Central memory CD8-positive, alpha-beta T cell (primary cell): ENCODE measurements around the gene LDLRAD4.
"Not testable (repeated sequence)": the region's sequence is repeated elsewhere in the genome, so short reads cannot be mapped to it uniquely, and the experiment has no call there.

ENCODE experiments used
- ATAC-seq: fragments of 150-1000 bp; cut with Tn5 transposase; replicated peaks from 2 replicates; pipeline ENCODE4 v1.10.0; 2022; ENCODE audit warnings: mild to moderate bottlenecking, moderate FRiP score, moderate number of reproducible peaks; ENCODE audit not compliant: poor library complexity, severe bottlenecking; ENCODE audit errors: extremely low read depth
- DNase-seq, 2 donors: peaks; one replicate each; pipeline ENCODE4 v3.0.0; 2021; ENCODE audit warnings: low spot score in 2 of 2
- H3K27ac Mint-ChIP-seq: one replicate; pipeline ENCODE4 v1.8.0; 2022; ENCODE audit warnings: low read depth, mild to moderate bottlenecking, moderate library complexity, mixed read lengths
- H3K27me3 Mint-ChIP-seq: one replicate; pipeline ENCODE4 v1.8.0; 2022; ENCODE audit warnings: mixed read lengths
- H3K36me3 Mint-ChIP-seq: one replicate; pipeline ENCODE4 v1.8.0; 2022; ENCODE audit warnings: mild to moderate bottlenecking, moderate library complexity, mixed read lengths; ENCODE audit not compliant: insufficient read depth
- H3K4me1 Mint-ChIP-seq: one replicate; pipeline ENCODE4 v1.8.0; 2022; ENCODE audit warnings: mixed read lengths
- H3K4me3 Mint-ChIP-seq: one replicate; pipeline ENCODE4 v1.8.0; 2022; ENCODE audit warnings: mild to moderate bottlenecking, moderate library complexity, mixed read lengths
- H3K9me3 Mint-ChIP-seq: one replicate; pipeline ENCODE4 v1.8.0; 2022; ENCODE audit warnings: mixed read lengths

Gene LDLRAD4

DNA sequence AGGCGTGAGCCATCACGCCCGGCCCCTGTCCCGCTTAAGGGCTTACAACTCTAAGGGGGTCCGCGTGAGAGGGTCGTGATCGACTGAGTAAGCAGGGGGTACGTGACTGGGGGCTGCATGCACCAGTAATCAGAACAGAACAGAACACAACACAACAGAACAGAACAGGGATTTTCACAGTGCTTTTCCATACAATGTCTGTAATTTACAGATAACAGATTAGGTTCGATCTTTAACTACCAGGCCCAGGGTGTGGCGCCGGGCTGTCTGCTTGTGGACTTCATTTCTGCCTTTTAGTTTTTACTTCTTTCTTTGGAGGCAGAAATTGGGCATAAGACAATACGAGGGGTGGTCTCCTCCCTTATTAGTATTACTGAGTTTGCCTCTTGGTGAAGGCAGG is 458.8 kb downstream of the LDLRAD4 start:
- not testable (repeated sequence) for H3K4me3 Mint-ChIP-seq, H3K27ac Mint-ChIP-seq, ATAC-seq, H3K36me3 Mint-ChIP-seq, DNase-seq, H3K9me3 Mint-ChIP-seq, H3K27me3 Mint-ChIP-seq
- H3K4me1 Mint-ChIP-seq, result peaks cover 10% of the 10 kb centered on the region

- no peak for DNase-seq
- Mint-ChIP-seq H3K4me1 (peaks cover 16% of the 10 kb centered on the region), H3K27me3 (no peaks in the 10 kb centered on the region)
These were observed 462.1 kb downstream of the LDLRAD4 start for GRCh38 chr18:13680612-13681011.

GRCh38 chr18:13681701-13682100 is 463.1 kb downstream of the LDLRAD4 start:
- Mint-ChIP-seq H3K27ac (no peak overlapping the region), H3K4me1 (peaks cover 20% of the 10 kb centered on the region), H3K27me3 (no peaks in the 10 kb centered on the region), H3K9me3 (no peaks in the 10 kb centered on the region), H3K36me3 (peaks cover 6% of the 10 kb centered on the region), H3K4me3 (no peak overlapping the region)
- ATAC-seq (no peak), DNase-seq (no peak)

More at GRCh38 chr18:13680612-13681011, 462.1 kb downstream of the LDLRAD4 start:
- H3K36me3 Mint-ChIP-seq, result peaks cover 6% of the 10 kb centered on the region
- H3K4me3 Mint-ChIP-seq, result no peak overlapping the region
- no peaks in the 10 kb centered on the region for H3K9me3 Mint-ChIP-seq
- no peak overlapping the region for H3K27ac Mint-ChIP-seq
- ATAC-seq, result no peak

DNA sequence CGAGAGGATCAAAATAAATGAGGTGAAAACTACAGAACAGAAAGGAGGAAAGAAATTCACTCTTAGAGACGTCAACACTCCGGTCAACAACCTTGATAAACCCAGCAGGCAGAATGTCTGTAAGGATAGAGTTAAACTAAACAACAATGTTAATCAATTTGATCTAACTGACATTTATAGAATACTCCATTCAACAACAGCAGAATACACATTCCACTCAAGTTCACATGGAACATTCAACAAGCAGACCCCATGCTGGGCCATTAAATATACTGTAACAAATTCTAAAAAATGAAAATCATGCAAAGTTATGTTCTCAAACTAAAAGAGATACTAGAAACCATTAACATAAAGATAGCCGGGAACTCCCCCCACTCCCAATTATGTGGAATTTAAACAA is 466.0 kb downstream of the LDLRAD4 start:
- Mint-ChIP-seq H3K36me3 (peaks cover 7% of the 10 kb centered on the region), H3K9me3 (no peaks in the 10 kb centered on the region), H3K27me3 (no peaks in the 10 kb centered on the region), H3K4me1 (peaks cover 38% of the 10 kb centered on the region), H3K27ac (no peak overlapping the region), H3K4me3 (no peak overlapping the region)
- no peak for ATAC-seq
- DNase-seq, result no peak

- no peak for ATAC-seq
- no peak for DNase-seq
- H3K9me3 Mint-ChIP-seq, result peaks cover 6% of the 10 kb centered on the region
- H3K27me3 Mint-ChIP-seq, result no peaks in the 10 kb centered on the region
- H3K27ac Mint-ChIP-seq, result no peak overlapping the region
- H3K36me3 Mint-ChIP-seq, result peaks cover 7% of the 10 kb centered on the region
- H3K4me3 Mint-ChIP-seq, result no peak overlapping the region
- peaks cover 70% of the 10 kb centered on the region for H3K4me1 Mint-ChIP-seq
These were observed 469.9 kb downstream of the LDLRAD4 start for GRCh38 chr18:13688191-13689136.

DNA sequence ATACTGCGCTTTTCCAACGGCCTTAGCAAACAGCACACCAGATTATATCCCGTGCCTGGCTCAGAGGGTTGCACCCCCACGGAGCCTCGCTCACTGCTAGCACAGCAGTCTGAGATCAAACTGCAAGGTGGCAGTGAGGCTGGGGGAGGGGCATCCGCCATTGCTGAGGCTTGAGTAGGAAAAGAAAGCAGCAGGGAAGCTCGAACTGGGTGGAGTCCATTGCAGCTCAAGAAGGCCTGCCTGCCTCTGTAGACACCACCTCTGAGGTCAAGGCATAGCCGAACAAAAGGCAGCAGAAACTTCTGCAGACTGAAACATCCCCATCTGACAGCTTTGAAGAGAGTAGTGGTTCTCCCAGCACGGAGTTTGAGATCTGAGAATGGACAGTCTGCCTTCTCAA is 471.5 kb downstream of the LDLRAD4 start:
- DNase-seq, H3K4me3 Mint-ChIP-seq: not testable (repeated sequence)
- H3K4me1 Mint-ChIP-seq, result peaks cover 77% of the 10 kb centered on the region

GRCh38 chr18:13695337-13695736 is 476.8 kb downstream of the LDLRAD4 start:
- not testable (repeated sequence) for ATAC-seq, H3K36me3 Mint-ChIP-seq, H3K9me3 Mint-ChIP-seq, DNase-seq, H3K27ac Mint-ChIP-seq, H3K4me3 Mint-ChIP-seq, H3K27me3 Mint-ChIP-seq
- peaks cover 56% of the 10 kb centered on the region for H3K4me1 Mint-ChIP-seq

More for the DNA sequence above, 471.5 kb downstream of the LDLRAD4 start:
- ATAC-seq, H3K27me3 Mint-ChIP-seq, H3K9me3 Mint-ChIP-seq, H3K36me3 Mint-ChIP-seq, H3K27ac Mint-ChIP-seq: not testable (repeated sequence)

- no peak for ATAC-seq
- no peak for DNase-seq
- peaks cover 6% of the 10 kb centered on the region for H3K9me3 Mint-ChIP-seq
- no peak overlapping the region for H3K4me3 Mint-ChIP-seq
- no peaks in the 10 kb centered on the region for H3K36me3 Mint-ChIP-seq
- no peaks in the 10 kb centered on the region for H3K27me3 Mint-ChIP-seq
- no peak overlapping the region for H3K27ac Mint-ChIP-seq
- H3K4me1 Mint-ChIP-seq, result peaks cover 42% of the 10 kb centered on the region
These were observed 478.4 kb downstream of the LDLRAD4 start for GRCh38 chr18:13696961-13697360.

DNA sequence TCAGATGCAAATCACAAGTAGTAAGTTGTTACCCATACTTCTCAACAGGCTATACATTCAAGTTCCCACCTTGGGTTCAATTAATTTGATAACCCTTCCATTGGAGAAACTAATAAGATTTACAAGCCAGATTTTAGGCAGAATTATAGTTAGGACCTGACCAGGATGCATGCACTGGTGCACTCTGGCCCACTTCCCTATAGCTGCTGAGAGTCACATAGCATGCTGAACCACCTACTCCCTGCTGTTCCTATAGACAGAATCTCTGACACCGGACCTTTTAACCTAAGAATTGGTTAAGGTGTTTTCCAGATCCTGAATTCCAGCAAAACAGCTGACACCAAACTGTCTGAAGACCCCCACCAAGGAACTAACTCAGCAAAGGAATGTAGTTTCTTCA is 481.6 kb downstream of the LDLRAD4 start:
- DNase-seq, result no peak
- Mint-ChIP-seq H3K27me3 (no peaks in the 10 kb centered on the region), H3K4me1 (peaks cover 20% of the 10 kb centered on the region), H3K9me3 (no peaks in the 10 kb centered on the region), H3K36me3 (peaks cover 1% of the 10 kb centered on the region), H3K27ac (no peak overlapping the region), H3K4me3 (no peak overlapping the region)
- no peak for ATAC-seq
